RPMI7951 (cell line): ENCODE data around the gene BICC1. TPM values are rescaled to one million over a fixed set of nuclear protein-coding genes. Genes with fewer than 3 reads are reported as not detected.

ENCODE experiments used
- DNase-seq: peaks from one replicate; pipeline ENCODE4 v3.0.0-alpha.2; 2012; ENCODE audit warnings: low read depth
- total RNA-seq: library from RNA; depleted of rRNA; stranded (reverse); fragments of >200 nt; shearing (Covaris generic); gene quantifications from 2 replicates; pipeline ENCODE4 v1.2.3, GENCODE V29; 2014

Gene BICC1
- total RNA-seq, 1 experiment from 2014 or later = 37.6 TPM

GRCh38 chr10:58651040-58651439 is 138.4 kb downstream of the BICC1 start:
- DNase-seq = peak; percentile 98

DNA sequence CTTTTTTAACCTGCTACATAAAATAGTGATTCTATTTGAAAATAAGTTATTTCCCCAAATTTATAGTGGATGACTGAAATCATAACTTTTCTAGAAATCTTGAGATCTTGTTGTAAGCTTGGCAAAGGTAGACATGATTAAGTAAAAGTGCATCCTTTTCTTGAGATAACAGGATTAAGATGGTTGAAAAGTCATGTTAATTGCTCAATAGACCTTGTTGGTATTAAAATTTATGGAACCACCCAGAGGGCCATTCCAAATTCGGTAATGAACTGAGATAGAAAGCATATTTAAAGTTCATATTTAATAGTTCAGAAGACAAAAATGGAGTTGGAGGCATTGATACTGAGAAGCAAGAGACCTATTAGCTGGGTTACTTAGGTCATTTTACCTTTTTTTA is 139.1 kb downstream of the BICC1 start:
- no peak for DNase-seq

DNA sequence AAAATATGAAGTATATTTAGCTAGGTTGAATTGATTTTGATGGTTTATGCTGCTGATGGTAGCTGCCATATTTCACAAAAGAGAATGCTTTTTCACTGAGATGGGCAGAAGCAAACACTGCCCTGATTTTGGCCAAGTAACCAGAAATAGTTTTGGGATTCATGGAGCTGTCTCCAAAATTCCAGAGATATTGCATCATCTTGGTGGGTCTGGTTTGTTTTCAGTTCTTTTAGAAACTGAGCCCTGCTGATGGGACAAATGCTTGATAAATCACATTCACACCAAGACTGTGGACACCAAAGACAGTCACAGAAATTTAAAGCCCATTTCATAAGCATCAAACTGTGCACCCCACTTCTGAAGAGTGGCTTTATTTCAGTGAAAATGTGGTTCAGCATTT is 140.5 kb downstream of the BICC1 start:
- DNase-seq = peak; percentile 71

DNA sequence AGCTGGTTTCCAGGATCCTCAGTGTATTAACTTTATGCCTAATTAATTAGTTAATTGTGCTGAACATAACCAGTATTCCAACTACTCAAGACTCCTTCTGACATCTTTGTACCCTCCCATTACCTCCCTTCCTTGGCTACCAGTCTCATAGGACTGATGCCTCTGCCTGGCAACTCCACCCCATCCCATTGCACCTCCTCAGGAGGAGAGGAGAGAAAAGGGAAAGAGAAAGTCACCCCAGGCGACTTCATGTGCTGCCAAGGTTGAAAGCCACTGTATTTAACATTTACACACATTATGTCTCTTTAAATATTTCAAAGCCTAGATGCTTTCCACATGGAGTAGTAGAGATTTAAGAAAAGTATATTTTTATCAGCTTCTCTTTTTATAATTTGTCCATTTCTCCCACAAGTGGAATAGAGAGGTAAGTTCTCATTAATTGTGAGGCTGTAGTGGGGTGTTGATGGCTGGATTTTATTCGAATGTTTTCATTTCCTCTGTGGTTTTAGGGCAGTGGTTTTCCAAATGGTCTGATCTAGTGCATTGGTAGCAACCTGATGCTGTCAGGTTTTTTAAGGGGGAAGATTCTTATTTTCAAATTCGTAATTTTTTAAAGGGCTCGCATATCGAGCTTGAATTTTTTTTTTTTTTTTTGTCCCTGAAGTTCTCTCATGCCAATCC is 148.0 kb downstream of the BICC1 start:
- DNase-seq = peak; percentile 73

GRCh38 chr10:58661336-58661735 is 148.7 kb downstream of the BICC1 start:
- DNase-seq = peak; percentile 70

- no peak for DNase-seq
These were observed 149.2 kb downstream of the BICC1 start for GRCh38 chr10:58661902-58662301.

GRCh38 chr10:58662314-58662713 is 149.6 kb downstream of the BICC1 start:
- DNase-seq = peak; percentile 88

DNA sequence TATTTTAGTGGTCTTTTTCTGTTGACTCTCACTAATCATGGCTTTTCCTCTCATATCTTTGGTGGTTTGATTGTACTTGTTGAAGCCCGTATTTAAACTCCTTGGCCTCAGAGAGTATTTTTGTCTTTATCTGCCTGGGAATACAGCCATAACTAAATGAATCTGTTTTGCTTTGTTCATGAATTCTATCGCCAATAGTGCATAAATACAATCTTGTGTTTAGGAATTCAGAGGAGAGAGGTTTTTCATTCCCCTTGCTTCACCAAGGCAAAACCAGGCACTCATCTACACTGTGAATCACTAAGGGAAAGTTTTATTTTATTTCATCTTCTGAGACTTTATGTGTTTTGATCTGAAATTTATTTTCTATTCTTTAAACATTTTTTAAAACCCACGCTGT is 152.7 kb downstream of the BICC1 start:
- DNase-seq = no peak

DNA sequence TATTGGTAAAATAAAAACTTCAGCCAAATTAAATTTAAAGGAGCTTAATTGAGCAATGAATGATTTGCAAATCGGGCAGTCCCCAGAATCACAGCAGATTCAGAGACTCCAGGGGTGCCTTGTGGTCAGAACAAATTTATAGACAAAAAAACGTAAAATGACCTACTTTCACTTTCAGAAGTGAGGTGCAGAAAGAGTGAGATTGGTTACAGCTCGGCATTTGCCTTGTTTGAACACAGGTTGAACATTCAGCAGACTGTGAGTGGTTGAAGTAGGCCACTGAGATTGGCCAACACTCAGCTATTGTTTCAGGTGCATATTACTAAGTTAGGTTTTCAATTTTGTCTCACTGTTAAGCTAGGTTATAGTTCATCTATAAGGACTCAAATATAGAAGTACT is 153.4 kb downstream of the BICC1 start:
- peak; percentile 60 for DNase-seq

GRCh38 chr10:58667658-58668310 is 155.1 kb downstream of the BICC1 start:
- DNase-seq = peak; percentile 54

DNA sequence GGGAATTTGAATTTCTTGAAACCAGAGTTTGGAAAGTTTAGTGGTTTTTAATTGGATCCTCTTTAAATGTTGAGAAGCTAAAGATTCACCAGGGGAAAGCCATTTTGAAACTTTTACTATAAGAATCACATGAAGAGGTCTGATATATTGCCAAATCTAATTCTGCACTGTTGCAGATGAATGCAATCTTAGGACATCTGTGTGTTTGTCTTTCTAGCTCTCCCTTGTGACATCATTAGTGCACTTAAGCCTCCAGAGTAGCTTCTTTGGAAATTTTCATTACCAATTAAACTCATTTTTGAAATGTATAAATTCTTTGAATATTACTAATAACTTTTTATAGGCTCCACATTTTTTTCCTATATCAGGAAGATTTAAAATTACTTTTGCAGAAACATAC is 160.2 kb downstream of the BICC1 start:
- no peak for DNase-seq

DNA sequence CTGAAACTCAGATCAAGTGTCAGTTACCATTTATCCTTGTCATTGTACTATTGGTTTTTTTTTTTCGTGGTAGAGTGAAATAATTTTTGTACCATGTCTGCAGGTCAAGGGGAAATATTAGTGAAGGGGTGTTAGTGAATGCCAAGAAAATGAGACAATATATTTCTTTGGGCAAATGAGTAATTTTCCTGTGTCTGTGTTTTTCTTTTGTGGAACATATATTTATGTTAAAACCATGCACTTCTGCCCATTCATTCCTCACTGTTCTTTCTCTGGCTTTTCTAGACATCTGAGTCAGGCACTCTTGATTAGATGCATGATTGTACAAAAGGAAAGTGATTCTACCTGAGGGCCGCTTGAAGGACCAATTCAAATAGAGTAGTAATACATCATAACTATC is 161.6 kb downstream of the BICC1 start:
- DNase-seq = no peak

GRCh38 chr10:58675321-58675720 is 162.6 kb downstream of the BICC1 start:
- DNase-seq = no peak

DNA sequence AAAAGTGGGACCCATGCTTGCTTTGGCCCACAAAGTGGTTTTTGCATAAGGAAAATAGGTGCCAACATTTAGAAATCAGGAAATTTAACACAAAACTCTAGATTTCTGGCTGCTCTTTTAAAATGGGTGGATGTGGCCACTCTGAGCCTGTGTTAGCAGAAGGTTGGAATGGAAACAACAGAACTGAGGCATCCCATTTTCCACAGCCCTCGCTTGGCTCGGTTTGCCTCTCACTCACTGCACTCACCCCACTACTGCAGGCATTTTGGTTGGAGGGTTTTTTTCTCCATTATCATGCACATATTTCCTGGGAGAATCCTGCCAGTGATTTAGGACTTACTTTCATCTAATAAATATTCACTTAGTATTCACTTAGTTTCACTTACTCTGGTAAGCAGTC is 178.9 kb downstream of the BICC1 start:
- no peak for DNase-seq

DNA sequence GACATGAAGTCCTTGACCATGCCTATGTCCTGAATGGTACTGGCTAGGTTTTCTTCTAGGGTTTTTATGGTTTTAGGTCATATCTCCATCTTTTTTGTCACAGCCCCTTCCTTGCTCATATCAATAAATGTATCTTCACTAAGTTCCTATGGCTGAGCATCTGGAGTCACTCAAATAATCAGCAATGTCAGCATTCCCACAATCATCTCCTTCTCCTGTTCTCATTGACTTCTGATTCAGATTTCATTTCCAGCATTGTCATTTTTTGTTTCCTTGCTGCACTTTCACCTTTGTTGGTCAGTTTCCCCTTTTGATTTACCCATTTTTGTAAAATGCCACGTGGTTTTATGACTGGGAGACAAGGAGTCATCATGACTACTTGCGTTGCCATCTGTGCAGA is 181.2 kb downstream of the BICC1 start:
- no peak for DNase-seq

- no peak for DNase-seq
These were observed 182.3 kb downstream of the BICC1 start for GRCh38 chr10:58695022-58695421.

GRCh38 chr10:58696736-58697135 is 184.1 kb downstream of the BICC1 start:
- DNase-seq = no peak

GRCh38 chr10:58697691-58698090 is 185.0 kb downstream of the BICC1 start:
- DNase-seq = no peak

GRCh38 chr10:58698777-58699356 is 186.2 kb downstream of the BICC1 start:
- peak; percentile 76 for DNase-seq

GRCh38 chr10:58700591-58700990 is 187.9 kb downstream of the BICC1 start:
- peak; percentile 39 for DNase-seq

- DNase-seq = peak; percentile 78
These were observed 188.9 kb downstream of the BICC1 start for GRCh38 chr10:58701405-58702135.

DNA sequence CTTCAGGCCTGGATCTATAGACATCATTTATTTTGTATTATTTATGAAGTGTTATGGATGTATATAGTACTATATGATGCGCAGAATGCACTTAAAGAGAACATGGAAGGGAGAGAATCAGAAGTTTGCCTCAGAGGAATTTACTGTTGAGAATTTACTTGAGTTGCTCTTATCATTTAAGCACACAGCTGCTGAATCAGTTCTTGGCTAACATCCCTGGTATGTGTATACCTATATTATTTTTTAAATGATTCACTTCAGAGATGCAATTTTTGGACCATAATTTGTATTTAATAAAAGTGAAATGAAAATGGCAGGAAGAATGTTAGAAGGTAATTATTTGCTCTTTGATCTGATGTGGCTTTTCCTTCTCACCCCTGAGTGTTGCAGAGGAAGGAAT is 191.6 kb downstream of the BICC1 start:
- no peak for DNase-seq
